GM19397 (cell line): ENCODE results near the gene TAF1B.

Experiments
- ATAC-seq: cut with Tn5 transposase; IDR thresholded peaks from one replicate; pipeline ENCODE4 v1.9.1; 2021; ENCODE audit warnings: mild to moderate bottlenecking, moderate library complexity; ENCODE audit not compliant: unreplicated experiment

TAF1B gene

DNA sequence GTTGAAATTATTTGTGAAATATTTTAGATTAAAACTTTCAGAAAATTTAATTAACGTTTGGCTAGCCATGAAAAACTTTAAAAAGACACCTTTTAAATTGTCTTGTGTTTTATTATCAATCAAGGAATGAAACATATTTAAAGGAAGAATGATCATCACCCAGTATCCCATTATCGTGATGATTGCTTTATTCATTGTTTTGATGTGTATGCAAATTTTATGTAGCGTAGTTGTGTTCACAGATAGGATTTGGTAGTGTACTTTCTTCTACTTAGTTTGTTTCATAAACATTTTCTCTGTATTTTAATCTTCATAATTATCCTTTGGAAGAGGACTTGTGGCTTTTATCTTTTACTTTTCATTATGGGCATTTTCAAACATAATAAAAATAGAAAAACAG lies 116.0 kb downstream of the TAF1B start:
- ATAC-seq, result no peak

- ATAC-seq, result no peak
These were observed 117.7 kb downstream of the TAF1B start for GRCh38 chr2:9961013-9961412.

GRCh38 chr2:9964334-9964980 lies 121.2 kb downstream of the TAF1B start:
- ATAC-seq, result no peak

GRCh38 chr2:9965119-9965822 lies 122.0 kb downstream of the TAF1B start:
- no peak for ATAC-seq

- ATAC-seq, result no peak
These were observed 123.3 kb downstream of the TAF1B start for GRCh38 chr2:9966491-9967022.

DNA sequence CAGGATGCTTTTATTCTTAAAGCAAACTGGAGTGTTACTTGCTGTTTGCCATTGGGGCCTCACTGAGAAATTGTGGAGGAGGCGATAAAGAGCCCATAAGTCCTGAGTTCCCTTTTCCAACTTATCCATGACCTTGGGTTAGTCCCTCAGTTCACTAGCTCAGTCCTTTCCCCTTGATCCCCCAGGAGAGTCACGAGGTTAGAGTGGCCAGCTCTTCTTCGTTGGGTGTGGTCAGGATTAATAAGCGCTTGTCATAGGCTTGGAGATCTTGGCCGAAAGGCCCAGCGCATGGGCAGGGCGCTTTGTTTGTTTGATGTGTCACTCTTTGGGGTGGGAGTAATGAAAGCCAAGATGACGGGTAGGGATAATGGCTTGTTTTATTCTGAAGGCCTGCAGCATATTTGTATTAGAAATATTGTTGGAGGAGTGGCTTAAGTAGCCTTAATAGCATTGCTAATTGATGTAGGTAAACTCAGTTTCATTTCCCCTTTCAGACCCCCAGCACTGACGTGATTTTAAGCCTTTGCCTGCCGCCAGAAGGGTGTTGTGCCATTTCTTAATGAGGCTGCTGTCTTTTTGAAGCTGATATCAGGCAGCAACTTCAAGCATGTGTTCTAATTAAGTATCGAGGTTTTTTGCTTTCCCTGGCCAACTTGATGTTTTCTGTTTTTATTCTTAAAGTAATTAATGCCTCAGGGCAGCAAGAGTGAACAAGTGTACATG lies 123.9 kb downstream of the TAF1B start:
- no peak for ATAC-seq

- no peak for ATAC-seq
These were observed 125.6 kb downstream of the TAF1B start for GRCh38 chr2:9968553-9969497.

GRCh38 chr2:9970200-9971044 lies 127.1 kb downstream of the TAF1B start:
- no peak for ATAC-seq

DNA sequence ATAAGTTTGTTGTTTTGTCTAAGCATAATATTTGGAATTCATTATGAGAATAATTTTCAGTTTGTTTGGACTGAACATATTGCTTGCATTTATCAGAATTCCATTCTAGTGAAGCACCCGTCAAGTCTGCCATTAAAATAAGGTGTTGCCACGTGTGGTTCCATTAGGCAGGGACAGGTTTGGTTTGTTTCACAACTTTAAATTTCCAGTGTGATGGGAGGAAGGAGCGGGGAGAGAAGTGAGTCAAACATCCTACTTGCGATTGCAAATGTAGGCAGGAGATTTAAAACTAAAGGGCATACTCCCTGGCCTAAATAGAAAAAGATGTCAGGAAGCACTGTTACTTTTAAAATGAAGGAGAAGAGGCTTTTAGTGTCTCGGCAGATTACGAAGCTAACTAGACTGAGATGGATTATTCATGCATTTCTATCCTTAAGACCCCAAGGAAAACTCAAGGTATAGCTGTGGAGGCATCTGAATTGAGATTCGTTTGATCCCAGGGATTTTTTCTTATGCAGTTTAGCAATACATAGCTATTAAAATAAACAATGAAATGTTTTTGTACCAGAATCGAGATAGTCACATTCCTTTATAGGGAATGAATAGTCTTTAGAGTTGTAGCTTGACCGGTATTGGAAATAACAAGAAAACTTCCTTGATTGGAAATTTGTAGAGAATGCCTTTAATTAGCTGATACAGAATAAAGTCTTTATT lies 128.0 kb downstream of the TAF1B start:
- ATAC-seq, result no peak

DNA sequence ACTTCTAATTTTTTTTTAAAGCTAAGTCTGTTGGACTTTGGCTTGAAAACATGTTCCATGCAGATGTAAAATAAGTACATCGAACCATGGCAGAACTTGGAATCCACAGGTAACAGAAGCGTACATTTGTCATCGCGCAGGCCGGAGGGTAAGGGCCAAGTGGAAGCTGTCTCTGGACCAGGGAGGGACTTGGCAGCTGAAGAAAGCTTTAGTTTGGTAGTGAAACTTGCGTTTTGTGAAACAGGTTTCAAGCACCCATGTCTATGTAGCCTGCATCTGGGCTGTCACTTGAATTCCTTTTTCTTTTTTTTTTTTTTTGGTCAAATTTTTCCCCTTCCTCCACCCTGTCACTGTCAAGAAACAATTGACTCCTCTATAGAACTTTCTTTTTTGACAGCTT lies 128.6 kb downstream of the TAF1B start:
- ATAC-seq, result no peak

- no peak for ATAC-seq
These were observed 129.6 kb downstream of the TAF1B start for GRCh38 chr2:9972621-9973479.

DNA sequence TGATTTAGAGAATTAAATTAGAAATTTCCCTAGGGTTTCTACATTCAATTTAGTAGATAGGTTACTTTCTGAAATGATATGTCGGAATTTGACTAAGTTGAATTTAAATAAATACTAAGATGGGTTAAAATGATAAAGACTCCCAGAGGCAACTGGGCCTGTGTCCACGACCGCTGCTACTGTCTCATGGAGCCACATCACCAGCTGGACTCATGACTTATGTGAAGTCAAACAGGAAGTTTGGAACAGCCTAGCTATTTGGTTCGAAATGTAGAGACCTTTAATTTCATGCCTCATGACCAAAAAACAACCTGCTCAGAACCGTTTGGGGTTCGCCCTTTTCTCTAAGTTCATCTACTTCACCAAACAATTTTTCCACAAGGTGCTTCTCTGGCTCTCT lies 130.4 kb downstream of the TAF1B start:
- no peak for ATAC-seq

DNA sequence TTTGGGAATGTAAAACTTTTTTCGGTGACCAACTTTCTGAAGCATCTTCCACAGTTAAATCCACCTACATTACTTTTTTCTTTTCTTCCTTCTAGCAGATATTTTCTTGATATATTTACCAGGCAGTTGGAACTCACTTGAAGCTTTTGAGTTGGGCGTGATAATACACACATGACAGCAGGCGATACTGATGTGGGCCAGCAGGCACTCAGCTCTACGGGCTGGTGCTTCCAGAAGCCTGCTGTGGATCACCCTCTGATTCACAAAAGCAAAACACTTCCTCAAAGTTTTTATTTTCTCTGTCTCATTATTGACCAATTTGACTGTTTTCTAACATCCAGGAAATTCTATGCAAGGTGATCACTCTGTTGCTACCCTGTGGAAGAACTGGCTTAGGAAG lies 131.1 kb downstream of the TAF1B start:
- no peak for ATAC-seq

DNA sequence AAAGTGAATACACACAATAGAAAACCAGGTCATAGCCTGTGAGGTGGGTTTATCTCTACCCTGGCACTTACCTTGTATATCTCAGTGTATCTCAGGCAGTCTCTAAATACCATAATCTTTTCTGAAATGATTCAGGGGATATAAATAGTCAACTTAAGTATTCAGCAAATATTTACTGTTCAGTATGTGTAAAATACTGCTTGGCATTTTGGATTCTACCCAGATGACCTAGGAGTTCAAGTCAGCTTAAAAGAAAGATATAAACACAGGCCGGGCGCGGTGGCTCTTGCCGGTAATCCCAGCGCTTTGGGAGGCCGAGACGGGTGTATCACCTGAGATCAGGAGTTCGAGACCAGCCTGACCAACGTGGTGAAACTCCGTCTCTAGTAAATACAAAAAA lies 132.1 kb downstream of the TAF1B start:
- ATAC-seq, result no peak

DNA sequence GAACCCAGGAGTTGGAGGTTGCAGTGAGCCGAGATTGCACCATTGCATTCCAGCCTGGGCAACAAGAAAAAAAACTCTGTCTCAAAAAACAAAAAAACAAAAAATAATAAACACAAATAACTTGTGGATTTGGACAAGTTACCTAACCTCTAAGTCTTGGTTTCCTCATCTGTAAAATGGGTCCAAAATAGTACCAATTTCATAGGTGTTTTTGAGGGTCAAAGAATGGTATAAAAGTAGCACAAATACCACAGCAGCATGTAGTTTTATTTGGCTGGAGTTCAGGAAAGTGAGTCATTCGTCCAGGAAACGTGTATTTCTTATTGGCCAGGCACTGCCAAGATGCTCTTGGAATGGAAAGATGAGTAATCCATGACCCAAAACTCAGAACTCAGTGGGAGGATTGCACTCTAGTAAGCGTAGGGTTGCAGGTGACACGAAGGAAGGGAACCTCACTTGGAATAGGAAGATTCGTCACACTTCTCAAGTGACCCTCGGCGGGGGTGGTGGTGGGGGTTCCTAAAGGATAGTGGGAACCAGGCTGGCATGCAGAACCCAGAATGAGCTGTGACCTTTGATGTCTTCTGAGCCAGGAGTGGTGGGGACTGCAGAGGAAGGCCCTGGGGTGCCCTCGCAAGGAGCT lies 132.7 kb downstream of the TAF1B start:
- no peak for ATAC-seq

DNA sequence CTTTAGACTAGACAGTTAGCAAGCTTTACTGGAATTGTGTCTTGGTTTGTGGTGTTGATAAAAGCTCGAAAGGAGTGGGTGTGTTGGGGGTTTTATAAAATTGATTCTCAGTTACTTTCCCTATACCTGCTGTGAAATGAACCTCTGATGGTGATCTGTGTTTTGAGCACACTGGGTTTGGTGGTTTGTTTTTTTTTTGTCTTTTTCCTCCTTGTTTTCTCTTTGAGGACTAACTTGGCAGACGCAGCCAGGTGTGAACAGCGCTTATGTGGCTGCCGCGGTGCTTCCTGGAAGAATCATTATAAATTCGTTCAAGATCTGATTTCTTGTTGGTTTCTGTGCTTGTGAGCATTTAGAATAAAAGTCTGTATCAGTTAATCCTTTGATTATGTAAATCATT lies 136.7 kb downstream of the TAF1B start:
- no peak for ATAC-seq

GRCh38 chr2:9980520-9980919 lies 137.2 kb downstream of the TAF1B start:
- no peak for ATAC-seq

GRCh38 chr2:9981655-9982054 lies 138.4 kb downstream of the TAF1B start:
- no peak for ATAC-seq
